PC-3 (cell line): ENCODE results near the gene ASAP3. TPM values are rescaled to one million over a fixed set of nuclear protein-coding genes. Genes with fewer than 3 reads are reported as not detected.
A peak's percentile ranks its signal among the peaks of the same experiment; 100 is the strongest.

ENCODE experiments used
- ATAC-seq: fragments of 200-7000 bp; cut with Tn5 transposase; 2 replicates; pipeline ENCODE4 v1.9.1; 2020; ENCODE audit warnings: mild to moderate bottlenecking, moderate library complexity
- BruUV-seq: library from RNA; stranded (reverse); fragments of 400-500 nt; replicated peaks from 2 replicates; lab custom pipeline; 2021; lab: Mats Ljungman, UMichigan
- CTCF ChIA-PET: fragments of 300-600 bp; sonication (Branson Sonifier 250); formaldehyde crosslinking; loops from one replicate; lab custom pipeline; 2022; ENCODE audit warnings: antibody characterized with exemption; lab: Charles Lee
- POLR2A ChIA-PET: fragments of 300-600 bp; sonication (Branson Sonifier 250); formaldehyde crosslinking; loops from one replicate; lab custom pipeline; 2022; ENCODE audit warnings: antibody characterized with exemption; ENCODE audit not compliant: unreplicated experiment; lab: Charles Lee
- DNase-seq: peaks from one replicate; pipeline ENCODE4 v3.0.0-alpha.2; 2015
- H2AFZ ChIP-seq: fragments of 300-600 bp; sonication (generic); 2 replicates; pipeline ENCODE4 v1.6.0; 2016; ENCODE audit warnings: antibody characterized with exemption, low read length
- H3F3A ChIP-seq: fragments of 300-600 bp; sonication (generic); one replicate; pipeline ENCODE4 v1.6.0; 2017; ENCODE audit warnings: antibody characterized with exemption, low read length, control low read depth, mild to moderate bottlenecking; ENCODE audit not compliant: unreplicated experiment
- H3K27ac ChIP-seq: fragments of 300-600 bp; sonication (generic); 2 replicates; pipeline ENCODE4 v1.5.1; 2016; ENCODE audit warnings: mild to moderate bottlenecking, low read length
- H3K27me3 ChIP-seq: fragments of 300-600 bp; sonication (generic); 2 replicates; pipeline ENCODE4 v1.6.1; 2016; ENCODE audit warnings: low read length, mixed read lengths
- H3K36me3 ChIP-seq: fragments of 300-600 bp; sonication (generic); 2 replicates; pipeline ENCODE4 v1.6.1; 2016; ENCODE audit warnings: low read depth, mixed run types, low read length, mixed read lengths
- H3K4me1 ChIP-seq: fragments of 300-600 bp; sonication (generic); 2 replicates; pipeline ENCODE4 v1.5.1; 2016; ENCODE audit warnings: low read length; ENCODE audit not compliant: insufficient read depth
- H3K4me2 ChIP-seq: fragments of 300-600 bp; sonication (generic); 2 replicates; pipeline ENCODE4 v1.6.0; 2016; ENCODE audit warnings: low read length
- H3K4me3 ChIP-seq: fragments of 300-600 bp; sonication (generic); 2 replicates; pipeline ENCODE4 v1.5.1; 2016; ENCODE audit warnings: mild to moderate bottlenecking, low read length, mixed read lengths
- H3K79me2 ChIP-seq: fragments of 300-600 bp; sonication (generic); 2 replicates; pipeline ENCODE4 v1.6.1; 2017; ENCODE audit warnings: low read length, mixed read lengths
- H3K9ac ChIP-seq: fragments of 300-600 bp; sonication (generic); 2 replicates; pipeline ENCODE4 v1.6.0; 2016; ENCODE audit warnings: mild to moderate bottlenecking, low read length
- H3K9me2 ChIP-seq: fragments of 300-600 bp; sonication (generic); replicated peaks from 2 replicates; pipeline ENCODE4 v1.6.1; 2016; ENCODE audit warnings: mixed run types, low read length, mixed read lengths
- H3K9me3 ChIP-seq: fragments of 300-600 bp; sonication (generic); 2 replicates; pipeline ENCODE4 v1.6.1; 2016; ENCODE audit warnings: low read length, mixed read lengths
- H4K20me1 ChIP-seq: fragments of 300-600 bp; sonication (generic); 2 replicates; pipeline ENCODE4 v1.6.1; 2016; ENCODE audit warnings: low read length, mixed read lengths
- EZH2 ChIP-seq: fragments of 300-600 bp; sonication (generic); IDR thresholded peaks from one replicate; pipeline ENCODE4 v1.6.1; 2017; ENCODE audit warnings: antibody characterized with exemption, mild to moderate bottlenecking, low read length; ENCODE audit not compliant: unreplicated experiment
- EZH2phosphoT487 ChIP-seq: fragments of 300-600 bp; sonication (generic); IDR thresholded peaks from 2 replicates; pipeline ENCODE4 v1.6.1; 2018; ENCODE audit warnings: mild to moderate bottlenecking, antibody characterized with exemption, low read length, borderline replicate concordance
- intact Hi-C: fragments of 100-400 bp; cut with micrococcal nuclease; formaldehyde crosslinking; loops from 2 replicates; pipeline ENCODE4 v1.9.0; 2023
- total RNA-seq: library from RNA; depleted of rRNA; stranded (reverse); fragments of >200 nt; gene quantifications from 2 replicates; pipeline ENCODE4 v1.2.3, GENCODE V29; 2014
- TF ChIP-seq, protein P1 (sequence below): fragments of 300-600 bp; sonication (generic); conservative IDR thresholded peaks from 2 replicates; pipeline ENCODE4 v1.5.1; 2017; ENCODE audit warnings: antibody characterized with exemption, low read depth, mild to moderate bottlenecking, low read length

Gene ASAP3
- total RNA-seq, 1 experiment from 2014 or later = 12.8 TPM

DNA sequence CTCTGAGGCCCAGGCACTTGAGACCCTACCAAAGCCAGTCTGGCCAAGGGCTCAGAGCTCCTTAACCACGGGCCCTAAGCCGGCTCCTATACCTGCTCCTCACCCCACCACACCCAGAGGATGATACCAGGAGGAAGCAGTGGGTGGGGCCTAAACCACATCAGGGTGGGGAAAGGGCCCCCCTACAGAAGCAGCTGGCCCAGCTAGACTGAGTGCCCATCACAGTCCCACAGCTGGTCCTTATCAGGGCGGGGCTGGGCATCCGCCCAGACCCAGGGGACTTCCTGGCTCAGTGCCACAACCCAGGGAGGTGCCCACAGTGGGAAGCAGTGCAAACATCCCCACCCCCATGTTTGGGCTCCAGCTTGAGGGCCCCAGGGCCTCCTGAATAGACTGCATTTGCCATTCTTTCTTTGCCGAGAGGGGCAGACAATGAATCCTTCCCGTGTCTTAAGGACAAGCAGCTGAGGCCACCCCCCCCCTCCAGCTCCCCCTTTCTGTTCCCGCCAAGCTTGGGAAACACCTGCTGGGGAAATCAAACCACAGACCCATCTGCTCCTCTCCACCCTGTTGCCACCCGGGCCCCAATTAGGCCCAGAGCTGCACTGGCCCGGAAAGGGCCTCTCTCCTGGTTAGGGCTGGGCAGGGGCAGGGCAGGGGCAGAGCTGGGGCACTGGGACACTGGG, 40.9 kb upstream of the ASAP3 start:
- DNase-seq (peak; percentile 22), ATAC-seq (no peak)
- no peaks in the 10 kb centered on the region for H3K27me3 ChIP-seq
- no peaks in the 10 kb centered on the region for H3F3A ChIP-seq
- 0 out of 2 replicates have a peak overlapping the region, but pooled peaks have one; percentile 1 for H3K4me2 ChIP-seq
- H4K20me1 ChIP-seq = no peaks in the 10 kb centered on the region
- H3K9me2 ChIP-seq = no peaks in the 10 kb centered on the region
- peaks cover 8% of the 10 kb centered on the region for H3K79me2 ChIP-seq
- H3K36me3 ChIP-seq = no peaks in the 10 kb centered on the region
- no TSS peak for BruUV-seq
- peaks cover 48% of the 10 kb centered on the region for H3K4me1 ChIP-seq
- ChIA-PET CTCF (interaction anchor here (1.1 kb wide), 1 partner anchor 28 kb away, joined by 3 read pairs; no protein-coding TSS in a partner anchor), POLR2A (no interaction called here)
- H3K27ac ChIP-seq = peak overlapping the region; percentile 51
- no peak overlapping the region for H2AFZ ChIP-seq
- no peak overlapping the region for H3K9ac ChIP-seq
- no peak overlapping the region for H3K4me3 ChIP-seq
- intact Hi-C loops = no loop called here
- no peaks in the 10 kb centered on the region for H3K9me3 ChIP-seq
- TF ChIP-seq EZH2 (no peak), EZH2phosphoT487 (no peak)
- TF ChIP-seq, protein P1, sequence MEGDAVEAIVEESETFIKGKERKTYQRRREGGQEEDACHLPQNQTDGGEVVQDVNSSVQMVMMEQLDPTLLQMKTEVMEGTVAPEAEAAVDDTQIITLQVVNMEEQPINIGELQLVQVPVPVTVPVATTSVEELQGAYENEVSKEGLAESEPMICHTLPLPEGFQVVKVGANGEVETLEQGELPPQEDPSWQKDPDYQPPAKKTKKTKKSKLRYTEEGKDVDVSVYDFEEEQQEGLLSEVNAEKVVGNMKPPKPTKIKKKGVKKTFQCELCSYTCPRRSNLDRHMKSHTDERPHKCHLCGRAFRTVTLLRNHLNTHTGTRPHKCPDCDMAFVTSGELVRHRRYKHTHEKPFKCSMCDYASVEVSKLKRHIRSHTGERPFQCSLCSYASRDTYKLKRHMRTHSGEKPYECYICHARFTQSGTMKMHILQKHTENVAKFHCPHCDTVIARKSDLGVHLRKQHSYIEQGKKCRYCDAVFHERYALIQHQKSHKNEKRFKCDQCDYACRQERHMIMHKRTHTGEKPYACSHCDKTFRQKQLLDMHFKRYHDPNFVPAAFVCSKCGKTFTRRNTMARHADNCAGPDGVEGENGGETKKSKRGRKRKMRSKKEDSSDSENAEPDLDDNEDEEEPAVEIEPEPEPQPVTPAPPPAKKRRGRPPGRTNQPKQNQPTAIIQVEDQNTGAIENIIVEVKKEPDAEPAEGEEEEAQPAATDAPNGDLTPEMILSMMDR = no peak

DNA sequence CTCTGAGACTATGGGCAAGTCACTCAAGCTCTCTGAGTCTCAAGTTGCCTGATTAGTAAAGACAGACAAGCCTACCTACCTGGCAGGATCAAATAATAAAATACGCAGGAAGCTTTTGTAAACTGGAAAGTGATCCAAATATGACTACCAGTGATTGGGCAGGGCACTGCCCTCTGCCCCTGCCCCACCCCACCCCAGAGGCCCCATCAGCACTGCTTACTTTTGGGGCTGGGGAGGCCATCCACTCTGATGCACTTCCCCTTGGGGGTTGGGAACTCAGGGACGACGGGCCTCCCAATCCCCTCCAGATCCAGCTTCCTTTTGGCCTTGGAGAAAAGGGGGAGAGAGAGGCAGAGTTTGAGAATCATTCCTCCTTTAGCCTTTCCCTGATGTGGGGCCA, 40.2 kb upstream of the ASAP3 start:
- BruUV-seq = no TSS peak

More for the DNA sequence above, 40.2 kb upstream of the ASAP3 start:
- no peak overlapping the region for H3K4me3 ChIP-seq
- intact Hi-C loops = no loop called here
- no peaks in the 10 kb centered on the region for H3F3A ChIP-seq
- H3K4me2 ChIP-seq = 0 out of 2 replicates have a peak overlapping the region, but pooled peaks have one; percentile 1
- DNase-seq = peak; percentile 42
- no peak overlapping the region for H2AFZ ChIP-seq
- POLR2A ChIA-PET = no interaction called here
- H3K4me1 ChIP-seq = peaks cover 41% of the 10 kb centered on the region
- no peak overlapping the region for H3K9ac ChIP-seq
- peaks cover 3% of the 10 kb centered on the region for H3K79me2 ChIP-seq
- peak overlapping the region; percentile 51 for H3K27ac ChIP-seq
- TF ChIP-seq EZH2 (no peak), EZH2phosphoT487 (no peak)
- TF ChIP-seq, protein P1 = no peak
- H3K9me2 ChIP-seq = no peaks in the 10 kb centered on the region
- ATAC-seq = peak; percentile 18
- no peaks in the 10 kb centered on the region for H3K36me3 ChIP-seq
- no peaks in the 10 kb centered on the region for H3K9me3 ChIP-seq
- CTCF ChIA-PET = interaction anchor here (1.1 kb wide), 1 partner anchor 27 kb away, joined by 3 read pairs; no protein-coding TSS in a partner anchor
- H3K27me3 ChIP-seq = no peaks in the 10 kb centered on the region
- no peaks in the 10 kb centered on the region for H4K20me1 ChIP-seq
